OCI-LY7 (cell line): Measurements from ENCODE around the gene KCNIP3.

Source experiments
- CTCF ChIP-seq: fragments of 200-600 bp; sonication (generic); conservative IDR thresholded peaks from 2 replicates; pipeline ENCODE4 v1.5.1; 2014; ENCODE audit warnings: mild to moderate bottlenecking, antibody characterized with exemption, low read length, moderate library complexity, mixed read lengths
- EZH2phosphoT487 ChIP-seq: fragments of 200-600 bp; sonication (generic); IDR thresholded peaks from 2 replicates; pipeline ENCODE4 v1.6.1; 2018; ENCODE audit warnings: low read depth, borderline replicate concordance, mild to moderate bottlenecking, mixed run types, antibody characterized with exemption, low read length, moderate library complexity, mixed read lengths

DNA sequence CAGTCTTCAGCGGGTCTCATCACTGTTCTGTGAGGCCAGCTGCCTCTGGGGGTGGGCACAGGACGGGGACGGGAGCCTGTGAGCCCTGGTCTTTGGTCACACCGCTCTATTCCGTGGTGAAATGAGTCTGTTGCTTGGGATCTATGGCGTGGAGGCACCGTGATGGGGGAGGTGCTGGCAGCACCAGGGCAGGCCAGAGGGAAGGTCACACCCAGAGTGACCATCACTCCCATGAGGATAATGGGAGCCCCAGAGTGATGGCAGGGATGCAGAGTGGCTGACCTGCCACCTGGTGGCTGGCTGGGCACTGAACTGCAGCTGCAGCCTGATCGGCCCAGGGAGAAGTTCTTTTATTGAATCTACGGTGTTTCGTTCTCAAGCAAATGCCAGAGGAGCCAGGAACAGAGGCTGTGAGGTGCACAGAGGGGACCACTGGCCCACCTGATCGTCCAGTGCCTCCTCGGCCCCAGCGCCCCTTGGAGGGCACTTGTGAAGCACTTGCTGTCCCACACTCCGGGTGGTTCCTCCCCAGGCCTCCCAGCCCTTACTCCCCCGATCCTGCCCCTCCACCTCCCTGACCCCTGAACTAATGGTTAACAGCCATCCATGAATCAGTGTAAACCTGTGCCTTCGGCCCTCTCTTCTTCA, 17.9 kb downstream of the KCNIP3 start:
- TF ChIP-seq CTCF (peak; percentile 59), EZH2phosphoT487 (no peak)
